H9 (cell line): ENCODE measurements around the gene DNAH11. TPM values are rescaled to one million over a fixed set of nuclear protein-coding genes. Genes with fewer than 3 reads are reported as not detected.
A peak's percentile ranks its signal among the peaks of the same experiment; 100 is the strongest.

Experiments used
- DNase-seq: peaks from one replicate; pipeline ENCODE4 v3.0.0-alpha.2; 2017
- H2AFZ ChIP-seq: one replicate; pipeline ENCODE4 v1.6.1; 2013; ENCODE audit warnings: mild to moderate bottlenecking, low read length, control low read depth, moderate library complexity
- H2AK5ac ChIP-seq: 2 replicates; pipeline ENCODE4 v1.6.1; 2013; ENCODE audit warnings: low read length, control low read depth, mixed read lengths; ENCODE audit not compliant: insufficient read length
- H2BK120ac ChIP-seq: one replicate; pipeline ENCODE4 v1.6.1; 2013; ENCODE audit warnings: low read depth, mild to moderate bottlenecking, low read length, control low read depth, inconsistent platforms; ENCODE audit not compliant: poor library complexity, severe bottlenecking
- H2BK12ac ChIP-seq: 2 replicates; pipeline ENCODE4 v1.6.1; 2013; ENCODE audit warnings: low read length, control low read depth, mixed read lengths, low read depth; ENCODE audit not compliant: insufficient read length
- H2BK15ac ChIP-seq: 2 replicates; pipeline ENCODE4 v1.6.1; 2013; ENCODE audit warnings: low read depth, low read length, control low read depth
- H2BK20ac ChIP-seq: one replicate; pipeline ENCODE4 v1.6.1; 2013; ENCODE audit warnings: low read depth, mild to moderate bottlenecking, low read length, control low read depth, inconsistent platforms; ENCODE audit not compliant: poor library complexity, severe bottlenecking
- H2BK5ac ChIP-seq: 2 replicates; pipeline ENCODE4 v1.6.1; 2013; ENCODE audit warnings: low read length, control low read depth, mixed read lengths; ENCODE audit not compliant: insufficient read length
- H3K14ac ChIP-seq: 2 replicates; pipeline ENCODE4 v1.6.1; 2013; ENCODE audit warnings: low read length, control low read depth; ENCODE audit not compliant: insufficient read depth
- H3K18ac ChIP-seq: 2 replicates; pipeline ENCODE4 v1.6.1; 2013; ENCODE audit warnings: low read depth, mild to moderate bottlenecking, mixed read lengths, low read length, control low read depth; ENCODE audit not compliant: insufficient read length
- H3K23ac ChIP-seq: 2 replicates; pipeline ENCODE4 v1.6.1; 2013; ENCODE audit warnings: low read length, control low read depth, mixed read lengths, low read depth; ENCODE audit not compliant: insufficient read length
- H3K23me2 ChIP-seq: 2 replicates; pipeline ENCODE4 v1.6.1; 2013; ENCODE audit warnings: low read depth, mild to moderate bottlenecking, mixed read lengths, low read length, control low read depth; ENCODE audit not compliant: insufficient read length, poor library complexity, severe bottlenecking
- H3K27ac ChIP-seq: 2 replicates; pipeline ENCODE4 v1.5.1; 2013; ENCODE audit warnings: low read length, control low read depth, mixed read lengths, low read depth; ENCODE audit not compliant: insufficient read length
- H3K27me3 ChIP-seq: 2 replicates; pipeline ENCODE4 v1.6.1; 2013; ENCODE audit warnings: low read length, control low read depth, inconsistent platforms; ENCODE audit not compliant: insufficient read depth
- H3K4ac ChIP-seq: 2 replicates; pipeline ENCODE4 v1.6.1; 2013; ENCODE audit warnings: low read depth, mild to moderate bottlenecking, control low read depth, inconsistent platforms, low read length, moderate library complexity
- H3K4me1 ChIP-seq: 2 replicates; pipeline ENCODE4 v1.6.1; 2013; ENCODE audit warnings: low read length, control low read depth, inconsistent platforms; ENCODE audit not compliant: insufficient read depth
- H3K4me2 ChIP-seq: 2 replicates; pipeline ENCODE4 v1.6.1; 2013; ENCODE audit warnings: low read length, control low read depth, mixed read lengths; ENCODE audit not compliant: insufficient read length, insufficient read depth
- H3K56ac ChIP-seq: 2 replicates; pipeline ENCODE4 v1.6.1; 2013; ENCODE audit warnings: low read depth, mild to moderate bottlenecking, mixed read lengths, low read length, control low read depth; ENCODE audit not compliant: insufficient read length
- H3K79me1 ChIP-seq: 2 replicates; pipeline ENCODE4 v1.6.1; 2013; ENCODE audit warnings: low read depth, mild to moderate bottlenecking, moderate library complexity, low read length, control low read depth, inconsistent platforms; ENCODE audit not compliant: insufficient read depth, poor library complexity, severe bottlenecking
- H3K79me2 ChIP-seq: 2 replicates; pipeline ENCODE4 v1.6.1; 2013; ENCODE audit warnings: low read length, control low read depth, inconsistent platforms; ENCODE audit not compliant: insufficient read depth
- H3K9ac ChIP-seq: 2 replicates; pipeline ENCODE4 v1.6.1; 2013; ENCODE audit warnings: low read length, control low read depth, mixed read lengths; ENCODE audit not compliant: insufficient read length; ENCODE audit errors: extremely low read depth
- H3K9me3 ChIP-seq: one replicate; pipeline ENCODE4 v1.6.1; 2013; ENCODE audit warnings: low read depth, low read length, inconsistent platforms; ENCODE audit not compliant: control insufficient read depth
- H3T11ph ChIP-seq: one replicate; pipeline ENCODE4 v1.6.1; 2013; ENCODE audit warnings: mild to moderate bottlenecking, low read length, control low read depth, inconsistent platforms
- H4K20me1 ChIP-seq: one replicate; pipeline ENCODE4 v1.6.1; 2013; ENCODE audit not compliant: control insufficient read depth, insufficient read length, insufficient read depth
- H4K5ac ChIP-seq: 2 replicates; pipeline ENCODE4 v1.6.1; 2013; ENCODE audit warnings: low read depth, mild to moderate bottlenecking, mixed read lengths, low read length, control low read depth; ENCODE audit not compliant: insufficient read length
- H4K8ac ChIP-seq: replicated peaks from 2 replicates; pipeline ENCODE4 v1.6.1; 2013; ENCODE audit warnings: low read length, control low read depth, mixed read lengths, low read depth; ENCODE audit not compliant: insufficient read length
- H4K91ac ChIP-seq: 2 replicates; pipeline ENCODE4 v1.6.1; 2013; ENCODE audit warnings: low read depth, mild to moderate bottlenecking, moderate library complexity, mixed read lengths, low read length, control low read depth; ENCODE audit not compliant: insufficient read length
- H3K27ac Mint-ChIP-seq, 3 experiments: 2 replicates in 2 of 3; 3 replicates in 1 of 3; pipeline ENCODE4 v1.8.0; 2020 to 2021; ENCODE audit warnings: mixed read lengths in 3 of 3, mild to moderate bottlenecking in 1 of 3, moderate library complexity in 1 of 3
- H3K27me3 Mint-ChIP-seq: 2 replicates; pipeline ENCODE4 v1.8.0; 2021; ENCODE audit warnings: low read depth, mild to moderate bottlenecking, moderate library complexity, mixed read lengths
- H3K36me3 Mint-ChIP-seq, 3 experiments: 2 replicates in 2 of 3; 3 replicates in 1 of 3; pipeline ENCODE4 v1.8.0; 2020 to 2021; ENCODE audit warnings: low read depth in 3 of 3, mixed read lengths in 3 of 3; ENCODE audit not compliant: insufficient read depth in 1 of 3
- H3K4me1 Mint-ChIP-seq, 2 experiments: 2 replicates each; pipeline ENCODE4 v1.8.0; 2020; ENCODE audit warnings: mixed read lengths in 2 of 2
- H3K4me3 Mint-ChIP-seq, 2 experiments: 2 replicates in 1 of 2; 3 replicates in 1 of 2; pipeline ENCODE4 v1.8.0; 2020 to 2021; ENCODE audit warnings: mild to moderate bottlenecking in 2 of 2, mixed read lengths in 2 of 2, moderate library complexity in 1 of 2
- H3K9me3 Mint-ChIP-seq, 2 experiments: 2 replicates in 1 of 2; 3 replicates in 1 of 2; pipeline ENCODE4 v1.8.0; 2020; ENCODE audit warnings: mild to moderate bottlenecking in 2 of 2, mixed read lengths in 2 of 2, moderate library complexity in 1 of 2
- CTCF ChIP-seq: fragments of 200-600 bp; sonication (generic); conservative IDR thresholded peaks from 3 replicates; pipeline ENCODE4 v1.8.0; 2021; ENCODE audit warnings: antibody characterized with exemption, mild to moderate bottlenecking
- WGBS: extraction: QIAGEN DNeasy Blood & Tissue Kit; methylation state at CpG from one replicate; pipeline ENCODE4 v1.1.7; 2013; ENCODE audit warnings: missing lambda C conversion rate, low lambda C conversion rate, mixed read lengths; ENCODE audit not compliant: insufficient read length; ENCODE audit errors: extremely low coverage; 5-methylcytosine and 5-hydroxymethylcytosine counted together
- total RNA-seq: library from RNA; stranded (reverse); gene quantifications from 2 replicates; pipeline ENCODE4 v1.2.1, GENCODE V29; 2021

Gene DNAH11
- total RNA-seq, 1 experiment from 2014 or later = 2.5 TPM

GRCh38 chr7:21939858-21940372 lies 397.1 kb downstream of the DNAH11 start:
- peaks cover 12% of the 10 kb centered on the region; the same call in 1 of the 2 replicates for H3K4me1 ChIP-seq
- no peak overlapping the region for H3K4me2 ChIP-seq
- no peaks in the 10 kb centered on the region for H4K20me1 ChIP-seq
- H4K91ac ChIP-seq = no peak overlapping the region
- no peak overlapping the region for H2BK12ac ChIP-seq
- H3K27ac ChIP-seq = no peak overlapping the region
- peaks cover 5% of the 10 kb centered on the region for H3K23me2 ChIP-seq
- peaks cover 3% of the 10 kb centered on the region for H3K79me1 ChIP-seq
- H2BK15ac ChIP-seq = no peak overlapping the region
- H3K36me3 Mint-ChIP-seq = peaks cover 24 to 32% (median 26%) of the 10 kb centered on the region in 3 experiments
- H3K79me2 ChIP-seq = peaks cover 41% of the 10 kb centered on the region; the same call in 1 of the 2 replicates
- no peak overlapping the region for H3K56ac ChIP-seq
- H3K27me3 ChIP-seq = no peaks in the 10 kb centered on the region
- WGBS = no CpG with 5 or more reads among the region's 3 CpGs
- no peaks in the 10 kb centered on the region for H3K9me3 ChIP-seq
- DNase-seq = no peak
- H3K18ac ChIP-seq = no peak overlapping the region
- no peak overlapping the region for H4K8ac ChIP-seq
- H3K4me1 Mint-ChIP-seq = peaks cover 44 to 49% of the 10 kb centered on the region in 2 experiments
- H2BK120ac ChIP-seq = no peak overlapping the region
- no peak overlapping the region for H2AK5ac ChIP-seq
- no peak overlapping the region for H3K23ac ChIP-seq
- peak overlapping the region; percentile 1 to 26 (median 3); a peak in 3 of 7 replicates for H3K27ac Mint-ChIP-seq
- H2BK5ac ChIP-seq = no peak overlapping the region
- H3K4me3 Mint-ChIP-seq = no peak overlapping the region
- peaks cover 0 to 5% of the 10 kb centered on the region in 2 experiments; a peak in 1 of 5 replicates for H3K9me3 Mint-ChIP-seq
- TF ChIP-seq CTCF = no peak
- H2AFZ ChIP-seq = no peak overlapping the region
- H4K5ac ChIP-seq = no peak overlapping the region
- no peaks in the 10 kb centered on the region for H3K27me3 Mint-ChIP-seq
- H3K14ac ChIP-seq = no peak overlapping the region
- H3K9ac ChIP-seq = no peak overlapping the region
- no peak overlapping the region for H2BK20ac ChIP-seq
- no peak overlapping the region for H3K4ac ChIP-seq
- no peak overlapping the region for H3T11ph ChIP-seq
